GM10248 (cell line): Measurements from ENCODE around the gene HIRA.

Experiments
- CTCF ChIA-PET: fragments of 300-600 bp; sonication (Branson Sonifier 250); formaldehyde crosslinking; extraction: SDS; loops from one replicate; lab custom pipeline; 2021; ENCODE audit warnings: antibody characterized with exemption; lab: Yijun Ruan, JAX
- POLR2A ChIA-PET: fragments of 350-650 bp; sonication (Branson Sonifier 250); formaldehyde crosslinking; extraction: SDS; loops from one replicate; lab custom pipeline; 2020; ENCODE audit warnings: antibody characterized with exemption; lab: Yijun Ruan, JAX
- DNase-seq: peaks from one replicate; pipeline ENCODE4 v3.0.0; 2012; ENCODE audit errors: extremely low spot score
- CTCF ChIP-seq: IDR thresholded peaks from 2 replicates; pipeline ENCODE4 v1.5.1; 2012; ENCODE audit warnings: mild to moderate bottlenecking, low read depth; ENCODE audit errors: extremely low read depth, missing control alignments, control extremely low read depth

The HIRA gene

GRCh38 chr22:19360300-19360792 is 71.2 kb downstream of the HIRA start:
- TF ChIP-seq CTCF = no peak
- ChIA-PET POLR2A (no interaction called here), CTCF (no interaction called here)
- no peak for DNase-seq

- ChIA-PET POLR2A (no interaction called here), CTCF (interaction anchor here (1.2 kb wide), 1 partner anchor 15 kb away, joined by 3 read pairs; no protein-coding TSS in a partner anchor)
- no peak for TF ChIP-seq CTCF
- no peak for DNase-seq
These were observed 71.8 kb downstream of the HIRA start for GRCh38 chr22:19359554-19360299.

- ChIA-PET POLR2A (no interaction called here), CTCF (interaction anchor here (1.2 kb wide), 1 partner anchor 14 kb away, joined by 3 read pairs; no protein-coding TSS in a partner anchor)
- no peak for DNase-seq
- no peak for TF ChIP-seq CTCF
These were observed 72.6 kb downstream of the HIRA start for GRCh38 chr22:19358703-19359553.

GRCh38 chr22:19358195-19358594 is 73.3 kb downstream of the HIRA start:
- no peak for TF ChIP-seq CTCF
- DNase-seq = no peak
- ChIA-PET POLR2A (no interaction called here), CTCF (interaction anchor here (1.0 kb wide), 1 partner anchor 178 kb away, joined by 3 read pairs; no protein-coding TSS in a partner anchor)

GRCh38 chr22:19357270-19358105 is 74.0 kb downstream of the HIRA start:
- no peak for TF ChIP-seq CTCF
- ChIA-PET POLR2A (no interaction called here), CTCF (interaction anchor here (0.8 to 1.0 kb wide), 2 partner anchors 10 to 178 kb away, joined by 3 read pairs; no protein-coding TSS in a partner anchor)
- DNase-seq = no peak
